HUDEP-2 (cell line): ENCODE measurements around the gene IPMK.
"Not testable (repeated sequence)": the region's sequence is repeated elsewhere in the genome, so short reads cannot be mapped to it uniquely, and the experiment has no call there.

Source experiments
- DNase-seq, 76 experiments: peaks; one replicate each; lab custom pipeline; 2025; ENCODE audit not compliant: unreplicated experiment in 76 of 76; lab: John Stamatoyannopoulos, UW

Gene IPMK

GRCh38 chr10:58158806-58159205 is 108.9 kb downstream of the IPMK start:
- no peak for DNase-seq

- peak in 7 of 76 experiments; percentile 2 to 23 (median 8) for DNase-seq
Measured at GRCh38 chr10:58157076-58157766, 110.5 kb downstream of the IPMK start.

- DNase-seq = not testable (repeated sequence)
Measured at GRCh38 chr10:58155941-58156340, 111.8 kb downstream of the IPMK start.

- no peak for DNase-seq
Measured at GRCh38 chr10:58153751-58154150, 113.9 kb downstream of the IPMK start.

GRCh38 chr10:58152673-58153263 is 114.9 kb downstream of the IPMK start:
- DNase-seq = peak in 28 of 76 experiments; percentile 1 to 38 (median 10)

- DNase-seq = no peak
Measured at GRCh38 chr10:58150290-58150689, 117.4 kb downstream of the IPMK start.

- DNase-seq = no peak
Measured at GRCh38 chr10:58143944-58144343, 123.8 kb downstream of the IPMK start.
